Keratinocyte (primary cell): ENCODE data around the gene TSTD2. TPM values are rescaled to one million over a fixed set of nuclear protein-coding genes. Genes with fewer than 3 reads are reported as not detected.

Experiments used
- DNase-seq: peaks from one replicate; pipeline ENCODE4 v3.0.0-alpha.2; 2011; ENCODE audit warnings: low read depth, missing footprints, low spot score
- FAIRE-seq: peaks from 2 replicates; lab custom pipeline; 2011; peaks lifted over from hg19 to GRCh38; lab: Jason Lieb, UNC
- H2AFZ ChIP-seq: 2 replicates; pipeline ENCODE4 v1.6.0; 2012; ENCODE audit warnings: low read length, control low read depth, inconsistent platforms; ENCODE audit not compliant: control insufficient read depth
- H3K27ac ChIP-seq: 2 replicates; pipeline ENCODE4 v1.5.1; 2011; ENCODE audit warnings: low read length; ENCODE audit not compliant: control insufficient read depth, insufficient read depth
- H3K27me3 ChIP-seq: 3 replicates; pipeline ENCODE4 v1.6.0; 2011; ENCODE audit warnings: low read length; ENCODE audit not compliant: control insufficient read depth, insufficient read depth; ENCODE audit errors: extremely low read depth
- H3K36me3 ChIP-seq, 2 experiments: 2 replicates in 1 of 2; 3 replicates in 1 of 2; pipeline ENCODE4 v1.5.1; 2011; ENCODE audit warnings: low read length in 2 of 2, mild to moderate bottlenecking in 1 of 2; ENCODE audit not compliant: control insufficient read depth in 2 of 2, insufficient read depth in 2 of 2; ENCODE audit errors: extremely low read depth in 1 of 2
- H3K4me1 ChIP-seq: 3 replicates; pipeline ENCODE4 v1.5.1; 2011; ENCODE audit warnings: low read length; ENCODE audit not compliant: control insufficient read depth, insufficient read depth; ENCODE audit errors: extremely low read depth
- H3K4me2 ChIP-seq: 3 replicates; pipeline ENCODE4 v1.6.0; 2011; ENCODE audit warnings: low read depth, low read length; ENCODE audit not compliant: control insufficient read depth, insufficient read depth; ENCODE audit errors: extremely low read depth
- H3K4me3 ChIP-seq, 3 experiments: fragments of 200-600 bp in 1 of 3; sonication (generic) in 1 of 3; 2 replicates in 2 of 3; 3 replicates in 1 of 3; pipeline ENCODE4 v1.5.1; 2011 to 2016; ENCODE audit warnings: low read length in 3 of 3, mild to moderate bottlenecking in 3 of 3, control low read depth in 2 of 3, inconsistent platforms in 1 of 3, low read depth in 1 of 3, mixed read lengths in 1 of 3, mixed run types in 1 of 3, moderate library complexity in 1 of 3; ENCODE audit not compliant: control insufficient read depth in 2 of 3, insufficient read depth in 2 of 3; ENCODE audit errors: extremely low read depth in 1 of 3
- H3K79me2 ChIP-seq: 2 replicates; pipeline ENCODE4 v1.6.0; 2012; ENCODE audit warnings: low read length; ENCODE audit not compliant: control insufficient read depth, insufficient read depth
- H3K9ac ChIP-seq: 3 replicates; pipeline ENCODE4 v1.6.0; 2011; ENCODE audit warnings: low read length; ENCODE audit not compliant: control insufficient read depth, insufficient read depth; ENCODE audit errors: extremely low read depth
- H3K9me1 ChIP-seq: 3 replicates; pipeline ENCODE4 v1.6.0; 2011; ENCODE audit warnings: low read length; ENCODE audit not compliant: control insufficient read depth, insufficient read depth; ENCODE audit errors: extremely low read depth
- H3K9me3 ChIP-seq: 2 replicates; pipeline ENCODE4 v1.5.1; 2012; ENCODE audit warnings: low read depth, low read length; ENCODE audit not compliant: control insufficient read depth
- H4K20me1 ChIP-seq: 3 replicates; pipeline ENCODE4 v1.6.0; 2011; ENCODE audit warnings: low read length; ENCODE audit not compliant: control insufficient read depth, insufficient read depth; ENCODE audit errors: extremely low read depth
- CTCF ChIP-seq, 3 experiments: IDR thresholded peaks in 1 of 3; conservative IDR thresholded peaks in 1 of 3; optimal IDR thresholded peaks in 1 of 3; 2 replicates in 2 of 3; 3 replicates in 1 of 3; pipeline versions ENCODE3 to v1.5.1; 2011; ENCODE audit warnings: low read length in 3 of 3, mild to moderate bottlenecking in 3 of 3, moderate library complexity in 2 of 3, control low read depth in 1 of 3, inconsistent platforms in 1 of 3; ENCODE audit not compliant: insufficient read depth in 2 of 3; ENCODE audit errors: extremely low read depth in 1 of 3
- EZH2 ChIP-seq: IDR thresholded peaks from one replicate; pipeline ENCODE4 v1.6.1; 2012; ENCODE audit warnings: inconsistent platforms, mild to moderate bottlenecking, low read length, moderate library complexity
- dilution Hi-C: fragments of 300-500 bp; cut with MboI; formaldehyde crosslinking; loops from one replicate; pipeline ENCODE4 v1.7.0; 2020; ENCODE audit warnings: low sequenced_read_pairs; ENCODE audit not compliant: extremely low pct_ligation_motif_present
- polyA plus RNA-seq, 5 experiments: library from polyadenylated mRNA; depleted of rRNA in 3 of 5; stranded (reverse) in 3 of 5; stranded (forward) in 1 of 5; unstranded in 1 of 5; fragments of >200 nt; gene quantifications; 1 replicate in 1 of 5; 2 replicates in 3 of 5; 3 replicates in 1 of 5; pipeline versions ENCODE4 v1.2.1 to v1.2.3, GENCODE V29; 2011 to 2012; ENCODE audit warnings: missing spikeins in 2 of 5, low read depth in 1 of 5, low replicate concordance in 1 of 5

TSTD2 gene
- polyA plus RNA-seq, 1 donor (not counting 4 experiments of a cell fraction or from before 2014, with no cell fraction given), result 17.2 TPM

GRCh38 chr9:97555164-97555563 lies 78.0 kb downstream of the TSTD2 start:
- Histone ChIP-seq H3K27ac (no peak overlapping the region), H4K20me1 (no peaks in the 10 kb centered on the region), H2AFZ (no peak overlapping the region), H3K79me2 (no peaks in the 10 kb centered on the region), H3K9me3 (no peaks in the 10 kb centered on the region), H3K36me3 (no peaks in the 10 kb centered on the region), H3K9me1 (no peaks in the 10 kb centered on the region), H3K4me1 (no peaks in the 10 kb centered on the region), H3K4me3 (no peak overlapping the region), H3K4me2 (no peak overlapping the region), H3K9ac (no peak overlapping the region), H3K27me3 (peaks cover 39% of the 10 kb centered on the region)
- DNase-seq (no peak), FAIRE-seq (no peak)
- TF ChIP-seq EZH2 (no peak), CTCF (optimal IDR thresholded peaks at IDR 0.05 in 1 of 3, IDR thresholded peaks at IDR 0.05 in 1 of 3, conservative IDR thresholded peaks at IDR 0.05 in 1 of 3; ENCODE audit: extremely low read depth in 1 of 3, insufficient read depth in 2 of 3, low read length in 3 of 3) (no peak)
- dilution Hi-C loops, result no loop called here

- H3K79me2 ChIP-seq, result no peaks in the 10 kb centered on the region
- DNase-seq (no peak), FAIRE-seq (no peak)
- H3K27ac ChIP-seq, result no peak overlapping the region
- H3K4me3 ChIP-seq, result no peak overlapping the region
- dilution Hi-C loops, result no loop called here
- H3K9me3 ChIP-seq, result no peaks in the 10 kb centered on the region
- no peak overlapping the region for H3K9ac ChIP-seq
- H3K36me3 ChIP-seq, result no peaks in the 10 kb centered on the region
- H3K9me1 ChIP-seq, result no peaks in the 10 kb centered on the region
- H4K20me1 ChIP-seq, result no peaks in the 10 kb centered on the region
- no peak for TF ChIP-seq EZH2
- no peak for TF ChIP-seq CTCF (optimal IDR thresholded peaks at IDR 0.05 in 1 of 3, IDR thresholded peaks at IDR 0.05 in 1 of 3, conservative IDR thresholded peaks at IDR 0.05 in 1 of 3; ENCODE audit: extremely low read depth in 1 of 3, insufficient read depth in 2 of 3, low read length in 3 of 3)
- H3K4me2 ChIP-seq, result no peak overlapping the region
- no peak overlapping the region for H2AFZ ChIP-seq
- no peaks in the 10 kb centered on the region for H3K4me1 ChIP-seq
- H3K27me3 ChIP-seq, result peaks cover 39% of the 10 kb centered on the region
Observed at GRCh38 chr9:97554566-97555075, 78.5 kb downstream of the TSTD2 start.
